Keratinocyte (primary cell): ENCODE results near the gene ZFP36L1.

Experiments used
- CTCF ChIP-seq, 3 experiments: IDR thresholded peaks in 1 of 3; conservative IDR thresholded peaks in 1 of 3; optimal IDR thresholded peaks in 1 of 3; 2 replicates in 2 of 3; 3 replicates in 1 of 3; pipeline versions ENCODE3 to v1.5.1; 2011; ENCODE audit warnings: low read length in 3 of 3, mild to moderate bottlenecking in 3 of 3, moderate library complexity in 2 of 3, control low read depth in 1 of 3, inconsistent platforms in 1 of 3; ENCODE audit not compliant: insufficient read depth in 2 of 3; ENCODE audit errors: extremely low read depth in 1 of 3
- EZH2 ChIP-seq: IDR thresholded peaks from one replicate; pipeline ENCODE4 v1.6.1; 2012; ENCODE audit warnings: inconsistent platforms, mild to moderate bottlenecking, low read length, moderate library complexity

GRCh38 chr14:68747393-68747792 lies 45.5 kb downstream of the ZFP36L1 start:
- TF ChIP-seq CTCF (optimal IDR thresholded peaks at IDR 0.05 in 1 of 3, IDR thresholded peaks at IDR 0.05 in 1 of 3, conservative IDR thresholded peaks at IDR 0.05 in 1 of 3; ENCODE audit: extremely low read depth in 1 of 3, insufficient read depth in 2 of 3, low read length in 3 of 3): no peak
- no peak for TF ChIP-seq EZH2
